GM12874 (cell line): ENCODE results near the gene CCDC18.

ENCODE experiments used
- TF ChIP-seq, protein P1 (sequence below): IDR thresholded peaks from 2 replicates; pipeline ENCODE4 v1.5.1; 2011; ENCODE audit warnings: low read depth, mild to moderate bottlenecking, control low read depth, low read length, moderate library complexity; ENCODE audit not compliant: insufficient read depth

CCDC18 gene

DNA sequence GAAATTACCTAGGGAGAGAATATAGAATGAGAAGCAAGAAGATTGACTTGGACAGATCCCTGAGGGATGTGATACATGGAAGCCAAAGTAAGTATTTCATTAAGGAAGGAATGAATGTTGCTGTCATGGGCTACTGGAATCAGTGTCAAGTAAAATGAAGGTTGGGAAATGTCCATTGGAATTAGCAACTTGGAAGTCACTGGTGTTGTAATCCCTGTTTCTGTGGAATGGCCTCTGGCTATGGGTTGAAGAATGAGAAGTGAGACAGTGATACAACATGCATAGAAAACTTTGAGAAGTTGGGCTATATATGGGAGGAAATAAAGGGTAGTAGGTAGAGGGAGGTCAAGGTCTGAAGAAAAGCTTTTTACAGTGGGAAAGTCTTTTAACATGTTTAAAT is 54.7 kb downstream of the CCDC18 start:
- TF ChIP-seq, protein P1, sequence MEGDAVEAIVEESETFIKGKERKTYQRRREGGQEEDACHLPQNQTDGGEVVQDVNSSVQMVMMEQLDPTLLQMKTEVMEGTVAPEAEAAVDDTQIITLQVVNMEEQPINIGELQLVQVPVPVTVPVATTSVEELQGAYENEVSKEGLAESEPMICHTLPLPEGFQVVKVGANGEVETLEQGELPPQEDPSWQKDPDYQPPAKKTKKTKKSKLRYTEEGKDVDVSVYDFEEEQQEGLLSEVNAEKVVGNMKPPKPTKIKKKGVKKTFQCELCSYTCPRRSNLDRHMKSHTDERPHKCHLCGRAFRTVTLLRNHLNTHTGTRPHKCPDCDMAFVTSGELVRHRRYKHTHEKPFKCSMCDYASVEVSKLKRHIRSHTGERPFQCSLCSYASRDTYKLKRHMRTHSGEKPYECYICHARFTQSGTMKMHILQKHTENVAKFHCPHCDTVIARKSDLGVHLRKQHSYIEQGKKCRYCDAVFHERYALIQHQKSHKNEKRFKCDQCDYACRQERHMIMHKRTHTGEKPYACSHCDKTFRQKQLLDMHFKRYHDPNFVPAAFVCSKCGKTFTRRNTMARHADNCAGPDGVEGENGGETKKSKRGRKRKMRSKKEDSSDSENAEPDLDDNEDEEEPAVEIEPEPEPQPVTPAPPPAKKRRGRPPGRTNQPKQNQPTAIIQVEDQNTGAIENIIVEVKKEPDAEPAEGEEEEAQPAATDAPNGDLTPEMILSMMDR = no peak

DNA sequence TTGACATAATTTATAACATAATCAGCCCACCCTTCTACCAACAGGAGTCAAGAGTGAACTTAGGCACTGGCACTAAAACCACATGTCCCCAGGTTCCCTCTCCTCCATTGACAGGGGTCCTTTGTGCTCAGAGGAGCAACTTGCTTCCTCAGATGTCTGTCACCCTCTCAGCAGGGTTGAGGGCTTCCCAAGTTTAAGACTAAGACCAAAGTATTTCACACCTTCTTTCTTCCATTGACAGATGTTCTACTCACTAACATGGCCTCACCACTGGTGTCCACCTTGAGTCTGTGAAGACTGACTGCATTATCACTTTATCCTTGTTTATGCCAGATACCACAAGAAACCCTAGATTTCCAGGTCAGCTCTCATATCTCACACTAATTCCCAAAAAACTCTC is 56.5 kb downstream of the CCDC18 start:
- TF ChIP-seq, protein P1 = no peak

DNA sequence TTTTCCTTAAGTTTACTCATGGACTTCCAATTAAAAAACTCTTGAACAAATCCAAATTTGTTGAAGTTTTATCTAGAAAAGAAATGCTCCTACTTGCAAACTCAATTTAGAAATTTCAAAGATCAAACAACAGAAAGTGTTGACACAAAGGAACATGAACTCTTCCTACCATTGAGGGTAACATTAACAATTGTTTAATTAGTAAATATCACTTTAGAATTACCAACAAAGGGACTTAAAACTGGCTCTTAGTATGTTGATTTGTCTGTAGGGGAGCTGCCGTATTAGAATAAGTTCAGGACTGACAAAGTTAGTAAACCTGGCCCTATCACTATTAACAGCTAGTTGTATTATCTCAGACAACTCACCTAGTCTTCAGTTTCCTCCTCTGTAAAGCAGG is 57.9 kb downstream of the CCDC18 start:
- TF ChIP-seq, protein P1 = no peak

DNA sequence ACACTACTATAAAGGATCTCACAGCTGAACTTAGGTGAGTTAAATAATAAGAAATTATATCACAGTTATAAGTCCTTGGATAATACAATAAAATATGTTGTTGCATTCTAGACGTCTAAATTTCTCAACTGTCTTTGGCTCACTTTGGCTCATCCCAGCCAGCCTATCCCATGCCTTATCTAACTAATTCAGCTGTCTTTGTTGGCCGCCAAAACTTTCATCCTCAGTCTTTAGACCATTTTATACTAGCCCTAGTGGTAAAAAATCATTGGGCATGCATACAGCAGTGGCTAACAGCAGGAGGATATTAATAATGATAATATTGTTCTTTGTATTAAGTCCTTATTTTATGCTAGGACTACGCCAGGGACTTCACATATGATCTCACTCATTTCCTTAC is 59.3 kb downstream of the CCDC18 start:
- TF ChIP-seq, protein P1 = no peak

DNA sequence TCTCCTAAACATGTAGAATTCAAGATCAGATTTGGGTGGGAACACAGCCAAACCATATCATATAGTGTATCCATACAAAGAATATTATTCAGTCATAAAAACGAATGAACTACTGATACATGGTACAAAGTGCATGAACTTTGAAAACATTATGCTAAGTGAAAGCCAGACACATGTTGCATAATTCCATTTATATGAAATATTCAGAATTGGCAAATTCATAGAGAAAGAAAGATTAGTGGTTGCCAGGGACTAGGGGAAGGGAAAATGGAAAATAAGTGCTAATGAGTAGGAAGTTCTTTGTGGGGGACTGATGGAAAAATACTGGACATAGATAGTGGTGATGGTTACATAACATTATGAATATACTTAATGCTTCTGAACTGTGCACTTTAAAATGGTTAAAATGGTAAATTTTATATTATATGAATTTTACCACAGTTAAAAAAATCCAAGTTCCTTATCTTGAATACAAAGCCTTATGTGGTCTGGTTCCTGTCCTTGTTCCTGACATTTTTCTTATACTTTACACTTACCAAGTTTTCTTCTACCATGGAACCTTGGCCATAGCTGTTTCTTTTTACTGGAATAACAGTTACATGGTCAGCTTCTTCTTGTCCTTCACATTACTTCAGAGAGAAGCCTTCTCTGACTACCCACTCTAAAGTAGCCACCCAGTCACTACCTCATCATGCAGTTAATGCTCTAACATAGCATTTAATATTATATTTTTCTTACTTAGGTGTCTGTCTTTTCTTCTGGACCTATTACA is 64.0 kb downstream of the CCDC18 start:
- TF ChIP-seq, protein P1 = no peak

DNA sequence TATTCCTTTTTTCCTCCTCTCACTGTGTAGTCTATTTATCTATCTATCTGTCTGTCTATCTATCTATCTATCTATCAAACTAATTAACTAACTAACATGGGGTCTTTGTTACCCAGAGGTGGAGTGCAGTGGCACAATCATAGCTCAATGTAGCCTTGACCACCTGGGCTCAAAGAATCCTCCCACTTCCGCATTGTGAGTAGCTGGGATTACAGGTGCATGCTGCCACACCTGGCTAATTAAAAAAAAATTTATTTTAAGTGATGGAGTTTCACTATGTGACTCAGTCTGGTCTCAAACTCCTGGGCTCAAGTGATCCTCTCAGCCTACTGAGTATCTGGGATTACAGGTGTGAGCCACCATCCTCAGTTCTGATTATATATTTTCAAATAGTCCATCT is 71.4 kb downstream of the CCDC18 start:
- TF ChIP-seq, protein P1 = no peak

DNA sequence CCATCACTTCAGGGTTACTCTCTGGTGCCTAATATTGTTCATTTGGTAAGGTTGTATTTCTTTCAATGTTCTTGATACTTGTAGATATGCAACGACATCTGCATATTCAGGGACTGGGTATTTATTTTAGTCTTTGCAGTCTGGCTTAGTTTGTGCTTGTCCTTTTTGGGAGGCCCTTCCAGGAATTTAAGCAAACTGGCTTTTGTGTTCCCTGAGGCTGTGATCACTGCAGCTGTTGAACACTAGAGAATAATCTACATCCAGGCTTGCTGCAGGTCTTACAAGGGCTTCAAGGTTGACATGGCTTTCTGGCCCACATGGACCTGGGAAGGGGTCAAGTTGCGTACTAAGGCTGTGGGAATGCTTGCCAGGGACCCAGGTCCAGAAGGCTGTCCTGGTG is 72.1 kb downstream of the CCDC18 start:
- TF ChIP-seq, protein P1 = no peak
